GM23338 (cell line): ENCODE results near the gene SPACA7. TPM values are rescaled to one million over a fixed set of nuclear protein-coding genes. Genes with fewer than 3 reads are reported as not detected.

Source experiments
- ATAC-seq: fragments of 200-7000 bp; cut with Tn5 transposase; 3 replicates; pipeline ENCODE4 v1.9.1; 2020
- DNase-seq: peaks from one replicate; pipeline ENCODE4 v3.0.0-alpha.2; 2015; ENCODE audit warnings: low spot score
- H2AFZ ChIP-seq: fragments of 200-600 bp; sonication (generic); 2 replicates; pipeline ENCODE4 v1.8.0; 2016; ENCODE audit warnings: antibody characterized with exemption, mild to moderate bottlenecking, moderate library complexity
- H3F3A ChIP-seq: fragments of 200-600 bp; sonication (generic); replicated peaks from 2 replicates; pipeline ENCODE4 v1.8.0; 2017; ENCODE audit warnings: antibody characterized with exemption, mixed run types, low read depth
- H3K27ac ChIP-seq: fragments of 200-600 bp; sonication (generic); 2 replicates; pipeline ENCODE4 v1.6.1; 2016; ENCODE audit warnings: low read depth
- H3K27me3 ChIP-seq: fragments of 200-600 bp; sonication (generic); 2 replicates; pipeline ENCODE4 v1.8.0; 2016; ENCODE audit warnings: mild to moderate bottlenecking, mixed run types, moderate library complexity; ENCODE audit not compliant: insufficient read depth
- H3K36me3 ChIP-seq: fragments of 200-600 bp; sonication (generic); 2 replicates; pipeline ENCODE4 v1.8.0; 2016; ENCODE audit warnings: mild to moderate bottlenecking; ENCODE audit not compliant: insufficient read depth
- H3K4me1 ChIP-seq: fragments of 200-600 bp; sonication (generic); 2 replicates; pipeline ENCODE4 v1.8.0; 2016; ENCODE audit warnings: mild to moderate bottlenecking, moderate library complexity; ENCODE audit not compliant: insufficient read depth
- H3K4me2 ChIP-seq: fragments of 200-600 bp; sonication (generic); 2 replicates; pipeline ENCODE4 v1.7.1; 2017; ENCODE audit warnings: mixed run types
- H3K4me3 ChIP-seq: fragments of 200-600 bp; sonication (generic); 2 replicates; pipeline ENCODE4 v1.6.1; 2016; ENCODE audit warnings: mixed run types
- H3K79me2 ChIP-seq: fragments of 200-600 bp; sonication (generic); replicated peaks from 2 replicates; pipeline ENCODE4 v1.8.0; 2017; ENCODE audit warnings: mild to moderate bottlenecking; ENCODE audit not compliant: insufficient read depth
- H3K9me2 ChIP-seq: fragments of 200-600 bp; sonication (generic); 2 replicates; pipeline ENCODE4 v1.8.0; 2017; ENCODE audit not compliant: insufficient read depth
- H4K20me1 ChIP-seq: fragments of 200-600 bp; sonication (generic); replicated peaks from 2 replicates; pipeline ENCODE4 v1.8.0; 2017; ENCODE audit warnings: mild to moderate bottlenecking; ENCODE audit not compliant: insufficient read depth
- H3K27ac Mint-ChIP-seq: 2 replicates; pipeline ENCODE4 v1.8.0; 2020; ENCODE audit warnings: inconsistent platforms, mild to moderate bottlenecking, moderate library complexity, mixed read lengths
- H3K27me3 Mint-ChIP-seq: 3 replicates; pipeline ENCODE4 v1.8.0; 2022; ENCODE audit warnings: low read depth, mild to moderate bottlenecking, moderate library complexity, mixed read lengths, inconsistent platforms; ENCODE audit not compliant: insufficient read depth, poor library complexity
- H3K36me3 Mint-ChIP-seq: 3 replicates; pipeline ENCODE4 v1.8.0; 2021; ENCODE audit warnings: low read depth, mild to moderate bottlenecking, inconsistent platforms, moderate library complexity, mixed read lengths
- H3K4me1 Mint-ChIP-seq: 3 replicates; pipeline ENCODE4 v1.8.0; 2020; ENCODE audit warnings: mild to moderate bottlenecking, inconsistent platforms, mixed read lengths
- H3K4me3 Mint-ChIP-seq: 3 replicates; pipeline ENCODE4 v1.8.0; 2021; ENCODE audit warnings: moderate library complexity, mild to moderate bottlenecking, inconsistent platforms, mixed read lengths
- H3K9me3 Mint-ChIP-seq: 3 replicates; pipeline ENCODE4 v1.8.0; 2020; ENCODE audit warnings: moderate library complexity, mild to moderate bottlenecking, inconsistent platforms, mixed read lengths
- CREB1 ChIP-seq: fragments of 250-450 bp; sonication (Bioruptor Pico); IDR thresholded peaks from 2 replicates; pipeline ENCODE4 v1.5.0; 2020; ENCODE audit warnings: low read depth, mild to moderate bottlenecking, moderate library complexity
- EZH2 ChIP-seq: fragments of 200-600 bp; sonication (generic); IDR thresholded peaks from one replicate; pipeline ENCODE4 v1.8.0; 2017; ENCODE audit warnings: antibody characterized with exemption, mild to moderate bottlenecking, low read depth; ENCODE audit not compliant: unreplicated experiment
- EZH2phosphoT487 ChIP-seq: fragments of 200-600 bp; sonication (generic); IDR thresholded peaks from one replicate; pipeline ENCODE4 v1.8.1; 2018; ENCODE audit warnings: antibody characterized with exemption; ENCODE audit not compliant: unreplicated experiment
- JUNB ChIP-seq: IDR thresholded peaks from one replicate; pipeline ENCODE4 v1.6.1; 2016; ENCODE audit warnings: antibody characterized with exemption; ENCODE audit not compliant: unreplicated experiment
- NANOG ChIP-seq: IDR thresholded peaks from 2 replicates; pipeline ENCODE4 v1.6.1; 2016; ENCODE audit warnings: antibody characterized with exemption, borderline replicate concordance
- POLR2AphosphoS5 ChIP-seq: IDR thresholded peaks from 2 replicates; pipeline ENCODE4 v1.6.1; 2016; ENCODE audit warnings: antibody characterized with exemption, low read depth
- STAT1 ChIP-seq: IDR thresholded peaks from one replicate; pipeline ENCODE4 v1.6.1; 2016; ENCODE audit warnings: antibody characterized with exemption; ENCODE audit not compliant: unreplicated experiment
- ZNF114 ChIP-seq: fragments of 250-450 bp; sonication (Bioruptor Pico); IDR thresholded peaks from 2 replicates; pipeline ENCODE4 v1.5.0; 2020; ENCODE audit warnings: mild to moderate bottlenecking, moderate library complexity
- ZNF331 ChIP-seq: fragments of 250-450 bp; sonication (Bioruptor Pico); IDR thresholded peaks from 2 replicates; pipeline ENCODE4 v1.5.0; 2020; ENCODE audit warnings: low read depth, mild to moderate bottlenecking, moderate library complexity
- polyA plus RNA-seq: library from polyadenylated mRNA; unstranded; fragments of >200 nt; fragmentation: Nextera tagmentation; extraction: Ambion mirVana; gene quantifications from 2 replicates; pipeline ENCODE4 v1.2.1, GENCODE V29; 2016
- total RNA-seq: library from RNA; depleted of rRNA; stranded (reverse); fragments of >200 nt; shearing (Covaris generic); gene quantifications from 2 replicates; pipeline ENCODE4 v1.2.3, GENCODE V29; 2014
- TF ChIP-seq, protein P1 (sequence below): fragments of 250-450 bp; sonication (Bioruptor Pico); IDR thresholded peaks from 2 replicates; pipeline ENCODE4 v1.5.0; 2020; ENCODE audit warnings: mild to moderate bottlenecking, moderate library complexity
- TF ChIP-seq, protein P2 (sequence below), 2 experiments: fragments of 200-600 bp in 1 of 2; sonication (generic) in 1 of 2; conservative IDR thresholded peaks; 2 replicates each; pipeline versions ENCODE4 v1.5.1 to v1.6.1; 2016 to 2017; ENCODE audit warnings: antibody characterized with exemption in 2 of 2, low read depth in 2 of 2, mild to moderate bottlenecking in 2 of 2, moderate library complexity in 1 of 2
- TF ChIP-seq, protein P3 (sequence below): IDR thresholded peaks from 2 replicates; pipeline ENCODE4 v1.6.1; 2016; ENCODE audit warnings: antibody characterized with exemption

Gene SPACA7
- total and polyA plus RNA-seq, 2 experiments from 2014 or later = not detected

DNA sequence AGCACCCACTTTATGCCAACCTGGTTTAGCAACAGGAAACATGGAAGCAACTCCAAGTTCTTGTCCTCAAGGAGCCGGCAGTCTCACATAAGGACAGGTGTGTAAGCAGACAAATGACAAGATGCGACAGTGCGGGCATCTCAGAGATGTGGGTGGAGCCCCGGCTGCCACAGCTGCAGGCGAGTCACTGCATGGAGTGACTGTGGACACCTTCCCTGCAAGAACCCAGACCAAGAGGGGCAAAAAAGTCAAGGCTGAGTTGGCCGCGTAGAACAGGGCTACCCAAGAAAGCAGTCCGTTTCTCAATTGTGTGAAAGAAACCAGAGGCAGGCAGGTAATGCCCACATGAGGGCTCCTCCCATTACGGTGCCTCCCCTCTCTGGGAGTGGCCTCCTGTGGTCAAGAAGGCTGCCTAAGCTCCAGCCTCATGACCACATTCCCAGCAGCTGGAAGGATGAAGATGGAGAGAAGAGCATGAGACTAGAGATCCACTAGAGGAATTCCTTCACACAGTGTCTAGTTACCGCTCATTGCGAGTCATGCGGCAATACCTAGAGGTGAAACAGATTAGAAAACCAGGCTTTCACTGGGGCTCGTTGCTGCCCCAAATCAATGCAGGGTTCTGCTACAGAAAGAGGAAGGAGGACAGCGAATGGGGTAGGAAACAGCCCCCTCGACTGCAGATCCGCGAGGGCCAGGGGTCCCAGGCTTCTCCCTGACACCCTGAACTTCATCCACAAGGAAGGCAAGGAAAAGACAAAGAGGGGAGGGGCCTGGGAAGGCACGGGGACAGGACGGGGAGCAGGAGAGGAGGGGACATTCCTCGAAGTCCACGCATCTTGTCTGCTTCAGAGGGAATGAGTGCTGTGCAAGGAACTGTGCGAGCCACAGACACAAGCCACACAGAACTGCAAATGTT lies 80.2 kb downstream of the SPACA7 start (continued):
- TF ChIP-seq NANOG (no peak), ZNF331 (CRISPR knock-in tag) (no peak)
- TF ChIP-seq, protein P1, sequence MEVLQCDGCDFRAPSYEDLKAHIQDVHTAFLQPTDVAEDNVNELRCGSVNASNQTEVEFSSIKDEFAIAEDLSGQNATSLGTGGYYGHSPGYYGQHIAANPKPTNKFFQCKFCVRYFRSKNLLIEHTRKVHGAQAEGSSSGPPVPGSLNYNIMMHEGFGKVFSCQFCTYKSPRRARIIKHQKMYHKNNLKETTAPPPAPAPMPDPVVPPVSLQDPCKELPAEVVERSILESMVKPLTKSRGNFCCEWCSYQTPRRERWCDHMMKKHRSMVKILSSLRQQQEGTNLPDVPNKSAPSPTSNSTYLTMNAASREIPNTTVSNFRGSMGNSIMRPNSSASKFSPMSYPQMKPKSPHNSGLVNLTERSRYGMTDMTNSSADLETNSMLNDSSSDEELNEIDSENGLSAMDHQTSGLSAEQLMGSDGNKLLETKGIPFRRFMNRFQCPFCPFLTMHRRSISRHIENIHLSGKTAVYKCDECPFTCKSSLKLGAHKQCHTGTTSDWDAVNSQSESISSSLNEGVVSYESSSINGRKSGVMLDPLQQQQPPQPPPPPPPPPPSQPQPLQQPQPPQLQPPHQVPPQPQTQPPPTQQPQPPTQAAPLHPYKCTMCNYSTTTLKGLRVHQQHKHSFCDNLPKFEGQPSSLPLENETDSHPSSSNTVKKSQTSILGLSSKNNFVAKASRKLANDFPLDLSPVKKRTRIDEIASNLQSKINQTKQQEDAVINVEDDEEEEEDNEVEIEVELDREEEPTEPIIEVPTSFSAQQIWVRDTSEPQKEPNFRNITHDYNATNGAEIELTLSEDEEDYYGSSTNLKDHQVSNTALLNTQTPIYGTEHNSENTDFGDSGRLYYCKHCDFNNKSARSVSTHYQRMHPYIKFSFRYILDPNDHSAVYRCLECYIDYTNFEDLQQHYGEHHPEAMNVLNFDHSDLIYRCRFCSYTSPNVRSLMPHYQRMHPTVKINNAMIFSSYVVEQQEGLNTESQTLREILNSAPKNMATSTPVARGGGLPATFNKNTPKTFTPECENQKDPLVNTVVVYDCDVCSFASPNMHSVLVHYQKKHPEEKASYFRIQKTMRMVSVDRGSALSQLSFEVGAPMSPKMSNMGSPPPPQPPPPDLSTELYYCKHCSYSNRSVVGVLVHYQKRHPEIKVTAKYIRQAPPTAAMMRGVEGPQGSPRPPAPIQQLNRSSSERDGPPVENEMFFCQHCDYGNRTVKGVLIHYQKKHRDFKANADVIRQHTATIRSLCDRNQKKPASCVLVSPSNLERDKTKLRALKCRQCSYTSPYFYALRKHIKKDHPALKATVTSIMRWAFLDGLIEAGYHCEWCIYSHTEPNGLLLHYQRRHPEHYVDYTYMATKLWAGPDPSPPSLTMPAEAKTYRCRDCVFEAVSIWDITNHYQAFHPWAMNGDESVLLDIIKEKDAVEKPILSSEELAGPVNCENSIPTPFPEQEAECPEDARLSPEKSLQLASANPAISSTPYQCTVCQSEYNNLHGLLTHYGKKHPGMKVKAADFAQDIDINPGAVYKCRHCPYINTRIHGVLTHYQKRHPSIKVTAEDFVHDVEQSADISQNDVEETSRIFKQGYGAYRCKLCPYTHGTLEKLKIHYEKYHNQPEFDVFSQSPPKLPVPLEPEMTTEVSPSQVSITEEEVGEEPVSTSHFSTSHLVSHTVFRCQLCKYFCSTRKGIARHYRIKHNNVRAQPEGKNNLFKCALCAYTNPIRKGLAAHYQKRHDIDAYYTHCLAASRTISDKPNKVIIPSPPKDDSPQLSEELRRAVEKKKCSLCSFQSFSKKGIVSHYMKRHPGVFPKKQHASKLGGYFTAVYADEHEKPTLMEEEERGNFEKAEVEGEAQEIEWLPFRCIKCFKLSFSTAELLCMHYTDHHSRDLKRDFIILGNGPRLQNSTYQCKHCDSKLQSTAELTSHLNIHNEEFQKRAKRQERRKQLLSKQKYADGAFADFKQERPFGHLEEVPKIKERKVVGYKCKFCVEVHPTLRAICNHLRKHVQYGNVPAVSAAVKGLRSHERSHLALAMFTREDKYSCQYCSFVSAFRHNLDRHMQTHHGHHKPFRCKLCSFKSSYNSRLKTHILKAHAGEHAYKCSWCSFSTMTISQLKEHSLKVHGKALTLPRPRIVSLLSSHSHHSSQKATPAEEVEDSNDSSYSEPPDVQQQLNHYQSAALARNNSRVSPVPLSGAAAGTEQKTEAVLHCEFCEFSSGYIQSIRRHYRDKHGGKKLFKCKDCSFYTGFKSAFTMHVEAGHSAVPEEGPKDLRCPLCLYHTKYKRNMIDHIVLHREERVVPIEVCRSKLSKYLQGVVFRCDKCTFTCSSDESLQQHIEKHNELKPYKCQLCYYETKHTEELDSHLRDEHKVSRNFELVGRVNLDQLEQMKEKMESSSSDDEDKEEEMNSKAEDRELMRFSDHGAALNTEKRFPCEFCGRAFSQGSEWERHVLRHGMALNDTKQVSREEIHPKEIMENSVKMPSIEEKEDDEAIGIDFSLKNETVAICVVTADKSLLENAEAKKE = no peak

DNA sequence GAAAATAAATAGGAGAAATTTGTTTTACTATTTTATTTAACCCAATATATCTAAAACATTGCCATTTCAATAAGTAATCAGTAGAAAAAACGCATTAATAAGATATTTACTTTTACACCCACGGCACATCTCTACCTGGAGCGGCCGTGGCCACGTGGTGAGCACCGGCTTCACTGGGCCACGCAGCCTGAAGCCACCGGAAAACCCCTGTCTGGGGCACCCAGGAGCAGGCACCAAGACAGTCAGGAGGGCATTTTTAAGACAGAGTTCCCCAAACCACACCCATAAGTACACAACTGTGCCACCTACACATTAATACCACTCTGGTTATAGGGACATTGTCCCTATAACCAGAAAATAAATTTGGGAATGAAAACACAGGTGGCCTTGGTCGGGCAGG lies 80.9 kb downstream of the SPACA7 start:
- H3K36me3 Mint-ChIP-seq = no peaks in the 10 kb centered on the region
- H3K9me2 ChIP-seq = no peaks in the 10 kb centered on the region; the same call in 1 of the 2 replicates
- no peak overlapping the region for H2AFZ ChIP-seq
- no peak overlapping the region for H3K27ac Mint-ChIP-seq
- H3F3A ChIP-seq = no peaks in the 10 kb centered on the region
- H3K36me3 ChIP-seq = no peaks in the 10 kb centered on the region
- no peak overlapping the region for H3K4me2 ChIP-seq
- H3K9me3 Mint-ChIP-seq = no peaks in the 10 kb centered on the region
- H3K27ac ChIP-seq = no peak overlapping the region
- no peaks in the 10 kb centered on the region for H3K79me2 ChIP-seq
- ATAC-seq (no peak), DNase-seq (no peak)
- H3K4me3 ChIP-seq = no peak overlapping the region
- H3K4me1 ChIP-seq = no peaks in the 10 kb centered on the region
- H3K4me1 Mint-ChIP-seq = no peaks in the 10 kb centered on the region
- H4K20me1 ChIP-seq = no peaks in the 10 kb centered on the region
- no peak overlapping the region for H3K4me3 Mint-ChIP-seq
- H3K27me3 ChIP-seq = no peaks in the 10 kb centered on the region
- H3K27me3 Mint-ChIP-seq = peaks cover 4% of the 10 kb centered on the region
- TF ChIP-seq JUNB (no peak), EZH2 (no peak), EZH2phosphoT487 (no peak), POLR2AphosphoS5 (no peak), ZNF331 (CRISPR knock-in tag) (no peak), NANOG (no peak), ZNF114 (CRISPR knock-in tag) (no peak), STAT1 (no peak), CREB1 (CRISPR knock-in tag) (no peak)
- TF ChIP-seq, protein P2, sequence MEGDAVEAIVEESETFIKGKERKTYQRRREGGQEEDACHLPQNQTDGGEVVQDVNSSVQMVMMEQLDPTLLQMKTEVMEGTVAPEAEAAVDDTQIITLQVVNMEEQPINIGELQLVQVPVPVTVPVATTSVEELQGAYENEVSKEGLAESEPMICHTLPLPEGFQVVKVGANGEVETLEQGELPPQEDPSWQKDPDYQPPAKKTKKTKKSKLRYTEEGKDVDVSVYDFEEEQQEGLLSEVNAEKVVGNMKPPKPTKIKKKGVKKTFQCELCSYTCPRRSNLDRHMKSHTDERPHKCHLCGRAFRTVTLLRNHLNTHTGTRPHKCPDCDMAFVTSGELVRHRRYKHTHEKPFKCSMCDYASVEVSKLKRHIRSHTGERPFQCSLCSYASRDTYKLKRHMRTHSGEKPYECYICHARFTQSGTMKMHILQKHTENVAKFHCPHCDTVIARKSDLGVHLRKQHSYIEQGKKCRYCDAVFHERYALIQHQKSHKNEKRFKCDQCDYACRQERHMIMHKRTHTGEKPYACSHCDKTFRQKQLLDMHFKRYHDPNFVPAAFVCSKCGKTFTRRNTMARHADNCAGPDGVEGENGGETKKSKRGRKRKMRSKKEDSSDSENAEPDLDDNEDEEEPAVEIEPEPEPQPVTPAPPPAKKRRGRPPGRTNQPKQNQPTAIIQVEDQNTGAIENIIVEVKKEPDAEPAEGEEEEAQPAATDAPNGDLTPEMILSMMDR (conservative IDR thresholded peaks at IDR 0.05; ENCODE audit: low read depth in 2 of 2) = no peak
- TF ChIP-seq, protein P3, sequence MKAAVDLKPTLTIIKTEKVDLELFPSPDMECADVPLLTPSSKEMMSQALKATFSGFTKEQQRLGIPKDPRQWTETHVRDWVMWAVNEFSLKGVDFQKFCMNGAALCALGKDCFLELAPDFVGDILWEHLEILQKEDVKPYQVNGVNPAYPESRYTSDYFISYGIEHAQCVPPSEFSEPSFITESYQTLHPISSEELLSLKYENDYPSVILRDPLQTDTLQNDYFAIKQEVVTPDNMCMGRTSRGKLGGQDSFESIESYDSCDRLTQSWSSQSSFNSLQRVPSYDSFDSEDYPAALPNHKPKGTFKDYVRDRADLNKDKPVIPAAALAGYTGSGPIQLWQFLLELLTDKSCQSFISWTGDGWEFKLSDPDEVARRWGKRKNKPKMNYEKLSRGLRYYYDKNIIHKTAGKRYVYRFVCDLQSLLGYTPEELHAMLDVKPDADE = no peak
